ENCODE results near the gene UBTF. TPM values are rescaled to one million over a fixed set of nuclear protein-coding genes. Genes with fewer than 3 reads are reported as not detected.

The UBTF gene
- total RNA-seq, 1 donor, result 49.6 TPM

DNA sequence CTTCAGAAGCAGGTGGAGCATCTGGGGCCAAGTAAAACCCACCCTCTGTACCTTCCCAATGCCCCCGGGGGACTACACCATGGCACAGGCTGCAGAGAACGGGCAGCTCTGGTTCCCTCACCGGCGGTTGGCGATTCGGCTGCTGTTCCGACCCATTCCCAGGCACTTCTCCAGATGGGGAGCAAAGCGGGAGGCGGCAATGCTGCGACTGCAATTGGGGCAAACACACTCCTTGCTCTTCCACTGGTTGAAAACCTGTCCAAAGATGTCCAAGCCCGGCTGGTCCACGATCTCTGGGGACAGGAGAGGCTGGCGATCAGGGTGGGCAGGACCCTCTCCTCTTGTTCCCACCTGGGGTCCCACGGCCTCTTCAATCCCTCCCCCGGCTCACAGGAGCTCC, 22.4 kb downstream of the UBTF start:
- peaks cover 31% of the 10 kb centered on the region for H3K36me3 ChIP-seq (ENCODE audit: insufficient read depth, low read length)
- TF ChIP-seq, protein P1, sequence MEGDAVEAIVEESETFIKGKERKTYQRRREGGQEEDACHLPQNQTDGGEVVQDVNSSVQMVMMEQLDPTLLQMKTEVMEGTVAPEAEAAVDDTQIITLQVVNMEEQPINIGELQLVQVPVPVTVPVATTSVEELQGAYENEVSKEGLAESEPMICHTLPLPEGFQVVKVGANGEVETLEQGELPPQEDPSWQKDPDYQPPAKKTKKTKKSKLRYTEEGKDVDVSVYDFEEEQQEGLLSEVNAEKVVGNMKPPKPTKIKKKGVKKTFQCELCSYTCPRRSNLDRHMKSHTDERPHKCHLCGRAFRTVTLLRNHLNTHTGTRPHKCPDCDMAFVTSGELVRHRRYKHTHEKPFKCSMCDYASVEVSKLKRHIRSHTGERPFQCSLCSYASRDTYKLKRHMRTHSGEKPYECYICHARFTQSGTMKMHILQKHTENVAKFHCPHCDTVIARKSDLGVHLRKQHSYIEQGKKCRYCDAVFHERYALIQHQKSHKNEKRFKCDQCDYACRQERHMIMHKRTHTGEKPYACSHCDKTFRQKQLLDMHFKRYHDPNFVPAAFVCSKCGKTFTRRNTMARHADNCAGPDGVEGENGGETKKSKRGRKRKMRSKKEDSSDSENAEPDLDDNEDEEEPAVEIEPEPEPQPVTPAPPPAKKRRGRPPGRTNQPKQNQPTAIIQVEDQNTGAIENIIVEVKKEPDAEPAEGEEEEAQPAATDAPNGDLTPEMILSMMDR (IDR thresholded peaks at IDR 0.05; ENCODE audit: extremely low read depth, low read depth, low read length), result no peak
- no peak overlapping the region for H3K4me3 ChIP-seq (ENCODE audit: insufficient read depth, low read length)
- H3K79me2 ChIP-seq (ENCODE audit: insufficient read depth, low read length), result peaks cover 30% of the 10 kb centered on the region
- no peaks in the 10 kb centered on the region for H3K27me3 ChIP-seq (ENCODE audit: insufficient read depth, low read length)
- H3K9me3 ChIP-seq (ENCODE audit: low read depth, low read length), result no peaks in the 10 kb centered on the region
- no peak for DNase-seq (ENCODE audit: insufficient read length, low spot score, missing footprints)
- H3K4me1 ChIP-seq (ENCODE audit: insufficient read depth, low read length), result peaks cover 14% of the 10 kb centered on the region
- peaks cover 3% of the 10 kb centered on the region for H4K20me1 ChIP-seq (ENCODE audit: insufficient read depth, low read length)
- no peak overlapping the region for H2AFZ ChIP-seq (ENCODE audit: low read length)
- H3K27ac ChIP-seq (ENCODE audit: low read depth, low read length), result peak overlapping the region; percentile 17
- no peak overlapping the region for H3K4me2 ChIP-seq (ENCODE audit: insufficient read depth, low read length)

DNA sequence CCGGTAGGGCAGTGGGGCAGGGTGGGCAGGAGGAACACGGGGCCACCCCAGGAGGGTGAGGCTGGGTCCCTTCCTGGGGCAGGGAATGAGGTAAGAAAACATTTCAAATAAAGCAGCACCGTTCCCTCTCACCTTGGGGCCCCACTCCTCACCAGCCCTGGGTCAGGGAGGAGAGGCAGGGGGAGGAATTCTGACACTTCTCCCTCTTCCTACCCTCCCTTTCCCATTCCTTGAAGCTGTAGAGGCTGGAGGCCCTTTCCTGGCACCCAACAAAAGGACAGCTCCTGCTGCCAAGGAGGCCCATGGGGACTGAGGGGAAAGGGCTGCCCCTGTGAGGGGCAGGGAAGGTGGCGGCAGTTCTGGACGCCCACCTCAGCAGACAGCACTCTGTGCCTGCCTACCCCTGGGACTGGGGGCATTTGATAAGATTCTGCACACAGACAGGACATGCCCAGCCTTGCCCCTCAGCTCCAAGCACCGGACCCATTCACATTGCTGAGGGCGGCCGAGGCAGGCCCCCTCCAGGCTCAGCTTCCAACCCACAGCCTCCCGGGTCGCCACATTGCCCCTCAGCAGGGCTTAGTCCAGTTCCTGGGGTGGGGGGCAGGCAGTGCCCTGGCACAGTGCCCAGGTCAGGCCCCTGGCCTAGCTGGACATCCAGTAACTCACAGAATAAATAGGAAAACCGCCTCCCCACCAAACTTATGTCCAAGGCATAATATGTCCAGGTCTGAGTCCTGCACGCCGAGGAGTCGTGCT, 26.0 kb downstream of the UBTF start:
- no peaks in the 10 kb centered on the region for H3K9me3 ChIP-seq (ENCODE audit: low read depth, low read length)
- H3K27me3 ChIP-seq (ENCODE audit: insufficient read depth, low read length), result no peaks in the 10 kb centered on the region
- DNase-seq (ENCODE audit: insufficient read length, low spot score, missing footprints), result no peak
- peaks cover 45% of the 10 kb centered on the region for H3K36me3 ChIP-seq (ENCODE audit: insufficient read depth, low read length)
- TF ChIP-seq, protein P1 (IDR thresholded peaks at IDR 0.05; ENCODE audit: extremely low read depth, low read depth, low read length), result no peak
- H4K20me1 ChIP-seq (ENCODE audit: insufficient read depth, low read length), result peaks cover 4% of the 10 kb centered on the region
- H3K4me3 ChIP-seq (ENCODE audit: insufficient read depth, low read length), result no peak overlapping the region
- H3K27ac ChIP-seq (ENCODE audit: low read depth, low read length), result no peak overlapping the region
- H3K4me1 ChIP-seq (ENCODE audit: insufficient read depth, low read length), result peaks cover 5% of the 10 kb centered on the region
- H3K79me2 ChIP-seq (ENCODE audit: insufficient read depth, low read length), result peaks cover 33% of the 10 kb centered on the region
- H2AFZ ChIP-seq (ENCODE audit: low read length), result no peak overlapping the region
- no peak overlapping the region for H3K4me2 ChIP-seq (ENCODE audit: insufficient read depth, low read length)

GRCh38 chr17:44192750-44193149, 26.7 kb downstream of the UBTF start:
- Histone ChIP-seq H3K9me3 (ENCODE audit: low read depth, low read length) (no peaks in the 10 kb centered on the region), H3K4me2 (ENCODE audit: insufficient read depth, low read length) (no peak overlapping the region), H2AFZ (ENCODE audit: low read length) (no peak overlapping the region), H3K27ac (ENCODE audit: low read depth, low read length) (no peak overlapping the region), H3K36me3 (ENCODE audit: insufficient read depth, low read length) (peaks cover 45% of the 10 kb centered on the region), H3K4me3 (ENCODE audit: insufficient read depth, low read length) (no peak overlapping the region), H4K20me1 (ENCODE audit: insufficient read depth, low read length) (peaks cover 6% of the 10 kb centered on the region), H3K27me3 (ENCODE audit: insufficient read depth, low read length) (no peaks in the 10 kb centered on the region), H3K79me2 (ENCODE audit: insufficient read depth, low read length) (peaks cover 33% of the 10 kb centered on the region), H3K4me1 (ENCODE audit: insufficient read depth, low read length) (peaks cover 6% of the 10 kb centered on the region)
- TF ChIP-seq, protein P1 (IDR thresholded peaks at IDR 0.05; ENCODE audit: extremely low read depth, low read depth, low read length), result no peak
- no peak for DNase-seq (ENCODE audit: insufficient read length, low spot score, missing footprints)

DNA sequence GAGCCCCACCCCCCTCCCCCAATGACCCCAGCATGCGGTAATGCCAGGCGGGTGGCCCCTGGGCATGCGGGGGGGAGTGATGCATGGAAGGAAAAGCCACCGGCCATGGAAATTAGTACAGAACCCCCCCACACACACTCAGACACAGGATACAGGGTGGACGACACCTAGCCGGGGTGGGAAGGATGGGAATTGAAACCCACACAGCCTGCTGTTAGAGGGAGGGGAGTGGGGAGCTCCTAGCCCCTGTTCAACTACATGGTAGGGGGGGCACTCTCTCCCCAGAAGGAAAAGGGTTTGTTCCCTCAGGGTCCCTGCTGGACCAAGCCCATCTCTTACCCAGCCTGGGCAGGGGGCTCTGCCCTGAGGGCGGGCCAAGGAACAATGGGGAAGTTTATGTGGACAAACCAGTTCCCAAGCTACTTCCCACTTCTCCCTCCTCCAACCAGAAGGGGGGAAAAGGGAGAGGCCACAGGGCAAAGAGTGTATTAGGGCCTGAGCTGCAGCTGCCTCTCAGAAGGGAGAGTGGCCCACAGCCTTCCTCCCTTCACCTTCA, 27.5 kb downstream of the UBTF start:
- Histone ChIP-seq H3K27ac (ENCODE audit: low read depth, low read length) (no peak overlapping the region), H3K27me3 (ENCODE audit: insufficient read depth, low read length) (no peaks in the 10 kb centered on the region), H4K20me1 (ENCODE audit: insufficient read depth, low read length) (peaks cover 4% of the 10 kb centered on the region), H2AFZ (ENCODE audit: low read length) (no peak overlapping the region), H3K4me1 (ENCODE audit: insufficient read depth, low read length) (peaks cover 11% of the 10 kb centered on the region), H3K4me2 (ENCODE audit: insufficient read depth, low read length) (no peak overlapping the region), H3K36me3 (ENCODE audit: insufficient read depth, low read length) (peaks cover 40% of the 10 kb centered on the region), H3K4me3 (ENCODE audit: insufficient read depth, low read length) (no peak overlapping the region), H3K9me3 (ENCODE audit: low read depth, low read length) (no peaks in the 10 kb centered on the region), H3K79me2 (ENCODE audit: insufficient read depth, low read length) (peaks cover 33% of the 10 kb centered on the region)
- DNase-seq (ENCODE audit: insufficient read length, low spot score, missing footprints), result no peak
- TF ChIP-seq, protein P1 (IDR thresholded peaks at IDR 0.05; ENCODE audit: extremely low read depth, low read depth, low read length), result no peak
